SK-N-SH (cell line): ENCODE data around the gene OPHN1. TPM values are rescaled to one million over a fixed set of nuclear protein-coding genes. Genes with fewer than 3 reads are reported as not detected.

Experiments
- CTCF ChIA-PET: fragments of 300-600, 350-600 bp; formaldehyde crosslinking; extraction: SDS; loops from one replicate; lab custom pipeline; 2021; lab: Yijun Ruan, JAX
- POLR2A ChIA-PET: fragments of 350-600 bp; sonication (Branson Sonifier 250); formaldehyde crosslinking; extraction: SDS; loops from one replicate; lab custom pipeline; 2020; ENCODE audit warnings: antibody characterized with exemption, inconsistent platforms; lab: Yijun Ruan, JAX
- DNase-seq: peaks from one replicate; pipeline ENCODE4 v3.0.0; 2012
- H2AFZ ChIP-seq: fragments of 200-600 bp; sonication (generic); 2 replicates; pipeline ENCODE4 v1.8.1; 2016; ENCODE audit warnings: antibody characterized with exemption, mild to moderate bottlenecking, low read depth
- H3F3A ChIP-seq: fragments of 200-600 bp; sonication (generic); replicated peaks from 2 replicates; pipeline ENCODE3; 2016; ENCODE audit warnings: antibody characterized with exemption, mild to moderate bottlenecking; ENCODE audit not compliant: insufficient read depth
- H3K27ac ChIP-seq, 2 experiments: fragments of 200-500 bp in 1 of 2; fragments of 200-600 bp in 1 of 2; sonication (Bioruptor generic) in 1 of 2; sonication (generic), shearing (Covaris generic) in 1 of 2; 2 replicates each; pipeline versions ENCODE4 v1.5.1 to v1.6.1; 2014 to 2016; ENCODE audit warnings: low read depth in 2 of 2, inconsistent platforms in 1 of 2, low read length in 1 of 2, mild to moderate bottlenecking in 1 of 2, mixed read lengths in 1 of 2
- H3K27me3 ChIP-seq: fragments of 200-600 bp; sonication (generic), shearing (Covaris generic); 2 replicates; pipeline ENCODE4 v1.6.1; 2016; ENCODE audit warnings: mixed run types; ENCODE audit not compliant: insufficient read depth
- H3K36me3 ChIP-seq, 2 experiments: fragments of 200-500 bp in 1 of 2; fragments of 200-600 bp in 1 of 2; sonication (Bioruptor generic) in 1 of 2; sonication (generic) in 1 of 2; replicated peaks in 1 of 2; 2 replicates each; pipeline versions ENCODE3 to v1.5.1; 2014 to 2016; ENCODE audit warnings: low read length in 1 of 2, mild to moderate bottlenecking in 1 of 2; ENCODE audit not compliant: insufficient read depth in 2 of 2, control insufficient read depth in 1 of 2
- H3K4me1 ChIP-seq, 2 experiments: fragments of 200-500 bp in 1 of 2; fragments of 200-600 bp in 1 of 2; sonication (Bioruptor generic) in 1 of 2; sonication (generic), shearing (Covaris generic) in 1 of 2; 2 replicates each; pipeline versions ENCODE4 v1.5.1 to v1.6.1; 2014 to 2016; ENCODE audit warnings: low read depth in 1 of 2, low read length in 1 of 2, mixed run types in 1 of 2; ENCODE audit not compliant: insufficient read depth in 2 of 2, control insufficient read depth in 1 of 2
- H3K4me2 ChIP-seq: fragments of 200-600 bp; sonication (generic), shearing (Covaris generic); 2 replicates; pipeline ENCODE4 v1.6.1; 2017; ENCODE audit warnings: mixed run types
- H3K4me3 ChIP-seq, 2 experiments: fragments of 200-500 bp in 1 of 2; fragments of 200-600 bp in 1 of 2; sonication (Bioruptor generic) in 1 of 2; sonication (generic), shearing (Covaris generic) in 1 of 2; 2 replicates each; pipeline versions ENCODE4 v1.5.1 to v1.8.1; 2014 to 2016; ENCODE audit warnings: low read depth in 2 of 2, inconsistent platforms in 1 of 2, low read length in 1 of 2, mild to moderate bottlenecking in 1 of 2, mixed read lengths in 1 of 2, moderate library complexity in 1 of 2
- H3K79me2 ChIP-seq: fragments of 200-600 bp; sonication (generic); 2 replicates; pipeline ENCODE4 v1.8.1; 2017; ENCODE audit warnings: mild to moderate bottlenecking; ENCODE audit not compliant: insufficient read depth
- H3K9ac ChIP-seq: fragments of 200-600 bp; sonication (generic); 2 replicates; pipeline ENCODE4 v1.6.1; 2017; ENCODE audit warnings: mixed run types
- H3K9me2 ChIP-seq: fragments of 200-600 bp; sonication (generic); 2 replicates; pipeline ENCODE4 v1.6.1; 2017; ENCODE audit warnings: mixed run types
- H3K9me3 ChIP-seq: fragments of 200-600 bp; sonication (generic); 2 replicates; pipeline ENCODE4 v1.6.1; 2017; ENCODE audit warnings: mixed run types, mild to moderate bottlenecking, moderate library complexity
- H4K20me1 ChIP-seq: fragments of 200-600 bp; sonication (generic); 2 replicates; pipeline ENCODE4 v1.6.1; 2017; ENCODE audit warnings: mild to moderate bottlenecking, mixed run types; ENCODE audit not compliant: insufficient read depth
- CHD2 ChIP-seq: fragments of 150-350 bp; IDR thresholded peaks from 2 replicates; pipeline ENCODE4 v1.6.1; 2018; ENCODE audit warnings: low read length; ENCODE audit not compliant: partially characterized antibody
- ELF1 ChIP-seq: IDR thresholded peaks from 2 replicates; pipeline ENCODE4 v1.4.0; 2012
- EP300 ChIP-seq, 2 experiments: IDR thresholded peaks; 2 replicates each; pipeline versions ENCODE4 v1.4.0 to v1.6.1; 2012; ENCODE audit warnings: borderline replicate concordance in 1 of 2, low read depth in 1 of 2, low read length in 1 of 2
- FOSL2 ChIP-seq: IDR thresholded peaks from 2 replicates; pipeline ENCODE4 v1.4.0; 2012; ENCODE audit warnings: low read depth, mild to moderate bottlenecking, moderate library complexity, borderline replicate concordance
- FOXJ3 ChIP-seq: sonication (generic); formaldehyde crosslinking; IDR thresholded peaks from 2 replicates; pipeline ENCODE4 v1.5.1; 2020; ENCODE audit warnings: mild to moderate bottlenecking, missing genetic modification reagents
- FOXM1 ChIP-seq: IDR thresholded peaks from 2 replicates; pipeline ENCODE4 v1.4.0; 2012; ENCODE audit warnings: low read depth, mild to moderate bottlenecking
- JUND ChIP-seq: IDR thresholded peaks from 2 replicates; pipeline ENCODE4 v1.4.0; 2012
- MEF2A ChIP-seq: IDR thresholded peaks from 2 replicates; pipeline ENCODE4 v1.4.0; 2012; ENCODE audit warnings: low read depth, borderline replicate concordance
- MXI1 ChIP-seq: IDR thresholded peaks from 2 replicates; pipeline ENCODE4 v1.6.1; 2012; ENCODE audit warnings: mild to moderate bottlenecking, low read depth, low read length, improper control_type of control experiment
- NFIC ChIP-seq: IDR thresholded peaks from 2 replicates; pipeline ENCODE4 v1.4.0; 2012; ENCODE audit warnings: borderline replicate concordance
- NRF1 ChIP-seq: IDR thresholded peaks from 2 replicates; pipeline ENCODE4 v1.6.1; 2012; ENCODE audit warnings: low read depth, mild to moderate bottlenecking, low read length
- POLR2AphosphoS5 ChIP-seq: IDR thresholded peaks from 2 replicates; pipeline ENCODE4 v1.6.1; 2012; ENCODE audit warnings: low read depth, low read length
- RCOR1 ChIP-seq: fragments of 150-350 bp; IDR thresholded peaks from 2 replicates; pipeline ENCODE4 v1.6.1; 2017; ENCODE audit warnings: antibody characterized with exemption, low read length
- RFX5 ChIP-seq: IDR thresholded peaks from 2 replicates; pipeline ENCODE4 v1.6.1; 2012; ENCODE audit warnings: mild to moderate bottlenecking, improper control_type of control experiment, low read length
- RXRA ChIP-seq: IDR thresholded peaks from 2 replicates; pipeline ENCODE4 v1.4.0; 2012; ENCODE audit warnings: low read depth, mild to moderate bottlenecking, borderline replicate concordance
- SIN3A ChIP-seq: IDR thresholded peaks from 2 replicates; pipeline ENCODE4 v1.6.1; 2012; ENCODE audit warnings: low read depth, mild to moderate bottlenecking, low read length, moderate library complexity, borderline replicate concordance
- TAF1 ChIP-seq: IDR thresholded peaks from 2 replicates; pipeline ENCODE4 v1.6.1; 2012; ENCODE audit warnings: low read depth, mild to moderate bottlenecking, low read length, moderate library complexity, borderline replicate concordance
- TEAD4 ChIP-seq: IDR thresholded peaks from 2 replicates; pipeline ENCODE4 v1.4.0; 2012; ENCODE audit warnings: mild to moderate bottlenecking, borderline replicate concordance; ENCODE audit not compliant: insufficient read depth
- YY1 ChIP-seq: IDR thresholded peaks from 2 replicates; pipeline ENCODE4 v1.4.0; 2012; ENCODE audit warnings: low read depth, mild to moderate bottlenecking
- WGBS: methylation state at CpG from one replicate; pipeline ENCODE4 v1.1.6; 2017; ENCODE audit warnings: low lambda C conversion rate; 5-methylcytosine and 5-hydroxymethylcytosine counted together
- polyA plus RNA-seq, 3 experiments: library from polyadenylated mRNA; depleted of rRNA; stranded (reverse); fragments of >200 nt; gene quantifications; 2 replicates each; pipeline ENCODE4 v1.2.3, GENCODE V29; 2012
- TF ChIP-seq, protein P1 (sequence below): IDR thresholded peaks from 2 replicates; pipeline ENCODE4 v1.4.0; 2012; ENCODE audit warnings: low read depth, borderline replicate concordance
- TF ChIP-seq, protein P2 (sequence below): fragments of 150-350 bp; IDR thresholded peaks from 2 replicates; pipeline ENCODE4 v1.6.1; 2017; ENCODE audit warnings: antibody characterized with exemption, low read length, low read depth, borderline replicate concordance
- TF ChIP-seq, protein P3 (sequence below): IDR thresholded peaks from 2 replicates; pipeline ENCODE4; 2012
- TF ChIP-seq, protein P4 (sequence below): IDR thresholded peaks from 2 replicates; pipeline ENCODE4 v1.4.0; 2012; ENCODE audit warnings: low read depth
- TF ChIP-seq, protein P5 (sequence below): IDR thresholded peaks from 2 replicates; pipeline ENCODE4 v1.4.0; 2012; ENCODE audit warnings: low read depth, borderline replicate concordance

OPHN1 gene
- polyA plus RNA-seq, 1 of the 3 experiments (the other 2 are of a cell fraction), result 1.7 TPM

DNA sequence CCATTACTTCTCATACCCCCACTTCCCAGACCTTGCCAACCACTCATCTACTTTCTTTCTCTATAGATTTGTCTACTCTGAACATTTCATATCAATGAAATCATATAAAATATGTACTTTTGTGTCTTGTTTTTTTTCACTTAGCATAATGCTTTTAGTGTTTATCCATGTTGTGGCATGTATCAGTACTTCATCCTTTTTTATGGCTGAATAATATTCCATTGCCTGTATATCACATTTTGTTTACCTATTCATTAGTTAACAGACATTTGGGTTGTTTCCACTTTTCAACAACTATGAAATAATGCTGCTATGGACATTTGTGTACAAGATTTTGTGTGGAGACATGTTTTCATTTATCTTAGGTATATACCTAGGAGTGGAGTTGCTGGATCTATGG lies 324.1 kb downstream of the OPHN1 start:
- ChIA-PET POLR2A (no interaction called here), CTCF (no interaction called here)
- Histone ChIP-seq H3K4me1 (no peaks in the 10 kb centered on the region), H2AFZ (no peak overlapping the region), H3K27me3 (no peaks in the 10 kb centered on the region), H4K20me1 (no peaks in the 10 kb centered on the region), H3K36me3 (peaks cover 0 to 5% of the 10 kb centered on the region in 2 experiments), H3K4me2 (no peak overlapping the region), H3K4me3 (no peak overlapping the region), H3K27ac (no peak overlapping the region), H3K9me3 (0 out of 2 replicates have a peak, but pooled peaks cover 3% of the 10 kb centered on the region), H3K9ac (no peak overlapping the region), H3F3A (no peaks in the 10 kb centered on the region), H3K79me2 (no peaks in the 10 kb centered on the region), H3K9me2 (no peaks in the 10 kb centered on the region)
- no peak for DNase-seq
- TF ChIP-seq TAF1 (no peak), EP300 (IDR thresholded peaks at IDR 0.05; ENCODE audit: borderline replicate concordance in 1 of 2, low read depth in 1 of 2, low read length in 1 of 2) (no peak), RCOR1 (no peak), SIN3A (no peak), FOXJ3 (CRISPR knock-in tag) (no peak), RXRA (no peak), YY1 (no peak), NFIC (no peak), CHD2 (no peak), NRF1 (no peak), MXI1 (no peak), ELF1 (no peak)
- TF ChIP-seq, protein P1, sequence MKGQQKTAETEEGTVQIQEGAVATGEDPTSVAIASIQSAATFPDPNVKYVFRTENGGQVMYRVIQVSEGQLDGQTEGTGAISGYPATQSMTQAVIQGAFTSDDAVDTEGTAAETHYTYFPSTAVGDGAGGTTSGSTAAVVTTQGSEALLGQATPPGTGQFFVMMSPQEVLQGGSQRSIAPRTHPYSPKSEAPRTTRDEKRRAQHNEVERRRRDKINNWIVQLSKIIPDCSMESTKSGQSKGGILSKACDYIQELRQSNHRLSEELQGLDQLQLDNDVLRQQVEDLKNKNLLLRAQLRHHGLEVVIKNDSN, result no peak
- TF ChIP-seq, protein P2, sequence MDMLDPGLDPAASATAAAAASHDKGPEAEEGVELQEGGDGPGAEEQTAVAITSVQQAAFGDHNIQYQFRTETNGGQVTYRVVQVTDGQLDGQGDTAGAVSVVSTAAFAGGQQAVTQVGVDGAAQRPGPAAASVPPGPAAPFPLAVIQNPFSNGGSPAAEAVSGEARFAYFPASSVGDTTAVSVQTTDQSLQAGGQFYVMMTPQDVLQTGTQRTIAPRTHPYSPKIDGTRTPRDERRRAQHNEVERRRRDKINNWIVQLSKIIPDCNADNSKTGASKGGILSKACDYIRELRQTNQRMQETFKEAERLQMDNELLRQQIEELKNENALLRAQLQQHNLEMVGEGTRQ, result no peak
- TF ChIP-seq, protein P3, sequence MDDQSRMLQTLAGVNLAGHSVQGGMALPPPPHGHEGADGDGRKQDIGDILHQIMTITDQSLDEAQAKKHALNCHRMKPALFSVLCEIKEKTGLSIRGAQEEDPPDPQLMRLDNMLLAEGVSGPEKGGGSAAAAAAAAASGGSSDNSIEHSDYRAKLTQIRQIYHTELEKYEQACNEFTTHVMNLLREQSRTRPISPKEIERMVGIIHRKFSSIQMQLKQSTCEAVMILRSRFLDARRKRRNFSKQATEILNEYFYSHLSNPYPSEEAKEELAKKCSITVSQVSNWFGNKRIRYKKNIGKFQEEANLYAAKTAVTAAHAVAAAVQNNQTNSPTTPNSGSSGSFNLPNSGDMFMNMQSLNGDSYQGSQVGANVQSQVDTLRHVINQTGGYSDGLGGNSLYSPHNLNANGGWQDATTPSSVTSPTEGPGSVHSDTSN, result no peak

DNA sequence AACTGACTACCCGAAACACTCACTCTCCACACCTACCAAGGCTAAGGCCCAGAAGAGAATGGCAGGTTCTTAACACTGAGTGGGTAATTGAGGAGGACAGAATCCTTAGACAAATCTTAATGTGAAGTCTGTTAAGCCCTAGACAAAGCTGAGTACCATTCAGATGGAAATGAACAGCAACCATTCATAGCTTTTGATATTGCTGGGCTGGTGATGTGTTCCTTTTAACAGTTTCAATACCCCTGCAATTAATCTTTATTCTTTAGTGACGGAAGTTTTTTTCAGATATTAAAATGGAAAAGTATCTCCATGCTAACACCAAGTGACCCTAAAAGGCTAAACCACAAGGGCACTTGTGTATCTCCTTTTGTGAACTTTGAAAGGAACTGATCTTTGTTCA lies 334.9 kb downstream of the OPHN1 start:
- POLR2A ChIA-PET, result no interaction called here
- Histone ChIP-seq H4K20me1 (no peaks in the 10 kb centered on the region), H3F3A (no peaks in the 10 kb centered on the region), H2AFZ (no peak overlapping the region), H3K4me3 (no peak overlapping the region), H3K27ac (no peak overlapping the region), H3K4me1 (no peaks in the 10 kb centered on the region), H3K79me2 (no peaks in the 10 kb centered on the region), H3K9ac (no peak overlapping the region), H3K9me2 (no peaks in the 10 kb centered on the region), H3K4me2 (no peak overlapping the region), H3K27me3 (no peaks in the 10 kb centered on the region), H3K36me3 (no peaks in the 10 kb centered on the region), H3K9me3 (no peaks in the 10 kb centered on the region)
- CTCF ChIA-PET, result no interaction called here
- WGBS, result 59% methylated on average over 2 of the region's 2 CpGs
- DNase-seq, result no peak
- TF ChIP-seq FOXM1 (no peak), TEAD4 (no peak), JUND (no peak), MEF2A (no peak), FOXJ3 (CRISPR knock-in tag) (no peak), POLR2AphosphoS5 (no peak), EP300 (IDR thresholded peaks at IDR 0.05; ENCODE audit: borderline replicate concordance in 1 of 2, low read depth in 1 of 2, low read length in 1 of 2) (no peak), FOSL2 (no peak), RFX5 (no peak)
- TF ChIP-seq, protein P2, result no peak
- TF ChIP-seq, protein P1, result no peak
- TF ChIP-seq, protein P4, sequence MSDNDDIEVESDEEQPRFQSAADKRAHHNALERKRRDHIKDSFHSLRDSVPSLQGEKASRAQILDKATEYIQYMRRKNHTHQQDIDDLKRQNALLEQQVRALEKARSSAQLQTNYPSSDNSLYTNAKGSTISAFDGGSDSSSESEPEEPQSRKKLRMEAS, result no peak
- TF ChIP-seq, protein P5, sequence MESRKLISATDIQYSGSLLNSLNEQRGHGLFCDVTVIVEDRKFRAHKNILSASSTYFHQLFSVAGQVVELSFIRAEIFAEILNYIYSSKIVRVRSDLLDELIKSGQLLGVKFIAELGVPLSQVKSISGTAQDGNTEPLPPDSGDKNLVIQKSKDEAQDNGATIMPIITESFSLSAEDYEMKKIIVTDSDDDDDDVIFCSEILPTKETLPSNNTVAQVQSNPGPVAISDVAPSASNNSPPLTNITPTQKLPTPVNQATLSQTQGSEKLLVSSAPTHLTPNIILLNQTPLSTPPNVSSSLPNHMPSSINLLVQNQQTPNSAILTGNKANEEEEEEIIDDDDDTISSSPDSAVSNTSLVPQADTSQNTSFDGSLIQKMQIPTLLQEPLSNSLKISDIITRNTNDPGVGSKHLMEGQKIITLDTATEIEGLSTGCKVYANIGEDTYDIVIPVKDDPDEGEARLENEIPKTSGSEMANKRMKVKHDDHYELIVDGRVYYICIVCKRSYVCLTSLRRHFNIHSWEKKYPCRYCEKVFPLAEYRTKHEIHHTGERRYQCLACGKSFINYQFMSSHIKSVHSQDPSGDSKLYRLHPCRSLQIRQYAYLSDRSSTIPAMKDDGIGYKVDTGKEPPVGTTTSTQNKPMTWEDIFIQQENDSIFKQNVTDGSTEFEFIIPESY, result no peak
